Endothelial cell of umbilical vein (primary cell): ENCODE results near the gene GALNT14. TPM values are rescaled to one million over a fixed set of nuclear protein-coding genes. Genes with fewer than 3 reads are reported as not detected.

Experiments
- BruUV-seq: library from RNA; stranded (reverse); fragments of 400-500 nt; replicated peaks from 2 replicates; lab custom pipeline; 2021; lab: Mats Ljungman, UMichigan
- CTCF ChIA-PET: fragments of 300-600, 350-600 bp; sonication (Branson Sonifier 250); formaldehyde crosslinking; loops from one replicate; lab custom pipeline; 2021; ENCODE audit warnings: antibody characterized with exemption, inconsistent platforms; lab: Charles Lee
- POLR2A ChIA-PET: fragments of 300-600, 350-600 bp; sonication (Branson Sonifier 250); formaldehyde crosslinking; loops from one replicate; lab custom pipeline; 2021; ENCODE audit warnings: antibody characterized with exemption, inconsistent platforms; lab: Charles Lee
- DNase-seq: peaks from one replicate; pipeline ENCODE4 v3.0.0-alpha.2; 2011; ENCODE audit warnings: low read depth, low spot score
- FAIRE-seq: peaks from 2 replicates; lab custom pipeline; 2011; peaks lifted over from hg19 to GRCh38; lab: Jason Lieb, UNC
- H2AFZ ChIP-seq: 2 replicates; pipeline ENCODE4 v1.6.0; 2012; ENCODE audit warnings: low read depth, low read length, control low read depth, inconsistent platforms
- H3K27ac ChIP-seq: 2 replicates; pipeline ENCODE4 v1.5.1; 2011; ENCODE audit warnings: low read depth, mild to moderate bottlenecking, control low read depth, low read length, moderate library complexity; ENCODE audit not compliant: insufficient read depth
- H3K27me3 ChIP-seq, 2 experiments: 2 replicates each; pipeline versions ENCODE4 v1.6.0 to v1.6.1; 2011; ENCODE audit warnings: low read length in 2 of 2, mixed read lengths in 1 of 2; ENCODE audit not compliant: control insufficient read depth in 2 of 2, insufficient read depth in 2 of 2
- H3K36me3 ChIP-seq, 2 experiments: 2 replicates in 1 of 2; 3 replicates in 1 of 2; pipeline ENCODE4 v1.5.1; 2011; ENCODE audit warnings: low read length in 2 of 2, mild to moderate bottlenecking in 1 of 2, moderate library complexity in 1 of 2; ENCODE audit not compliant: control insufficient read depth in 2 of 2, insufficient read depth in 2 of 2; ENCODE audit errors: extremely low read depth in 1 of 2
- H3K4me1 ChIP-seq: 3 replicates; pipeline ENCODE4 v1.5.1; 2011; ENCODE audit warnings: mild to moderate bottlenecking, low read length; ENCODE audit not compliant: control insufficient read depth, insufficient read depth; ENCODE audit errors: extremely low read depth
- H3K4me2 ChIP-seq: 2 replicates; pipeline ENCODE4 v1.6.1; 2011; ENCODE audit warnings: low read length, control low read depth, mixed read lengths; ENCODE audit not compliant: insufficient read depth
- H3K4me3 ChIP-seq, 3 experiments: fragments of 200-600 bp in 1 of 3; sonication (generic), shearing (Covaris generic) in 1 of 3; replicated peaks in 1 of 3; 2 replicates each; pipeline ENCODE4 v1.5.1; 2011 to 2016; ENCODE audit warnings: control low read depth in 3 of 3, low read length in 3 of 3, mild to moderate bottlenecking in 2 of 3, inconsistent platforms in 1 of 3, low read depth in 1 of 3, moderate library complexity in 1 of 3; ENCODE audit not compliant: insufficient read depth in 1 of 3
- H3K79me2 ChIP-seq: 2 replicates; pipeline ENCODE4 v1.6.0; 2012; ENCODE audit warnings: low read length, inconsistent platforms; ENCODE audit not compliant: control insufficient read depth, insufficient read depth
- H3K9ac ChIP-seq: replicated peaks from 2 replicates; pipeline ENCODE3; 2011; ENCODE audit warnings: low read length, control low read depth; ENCODE audit not compliant: insufficient read depth; ENCODE audit errors: extremely low read depth
- H3K9me1 ChIP-seq: replicated peaks from 3 replicates; pipeline ENCODE4 v1.6.0; 2011; ENCODE audit warnings: mild to moderate bottlenecking, low read length; ENCODE audit not compliant: control insufficient read depth, insufficient read depth; ENCODE audit errors: extremely low read depth
- H3K9me3 ChIP-seq: replicated peaks from 2 replicates; pipeline ENCODE4 v1.5.1; 2012; ENCODE audit warnings: low read length, inconsistent platforms; ENCODE audit not compliant: control insufficient read depth, insufficient read depth
- H4K20me1 ChIP-seq: replicated peaks from 2 replicates; pipeline ENCODE3; 2011; ENCODE audit warnings: mild to moderate bottlenecking, low read length; ENCODE audit not compliant: control insufficient read depth, insufficient read depth; ENCODE audit errors: extremely low read depth
- EZH2 ChIP-seq: IDR thresholded peaks from 2 replicates; pipeline ENCODE4 v1.6.1; 2012; ENCODE audit warnings: borderline replicate concordance, low read depth, mild to moderate bottlenecking, moderate library complexity, low read length, inconsistent platforms; ENCODE audit not compliant: severe bottlenecking
- FOS ChIP-seq: IDR thresholded peaks from 2 replicates; pipeline ENCODE4 v1.6.1; 2011; ENCODE audit warnings: mild to moderate bottlenecking, low read length, moderate library complexity, borderline replicate concordance; ENCODE audit not compliant: insufficient read depth
- GATA2 ChIP-seq: IDR thresholded peaks from 2 replicates; pipeline ENCODE4 v1.7.0; 2011; ENCODE audit warnings: low read depth, mild to moderate bottlenecking, moderate library complexity, mixed read lengths, low read length; ENCODE audit not compliant: insufficient read length, insufficient read depth
- JUN ChIP-seq: IDR thresholded peaks from 2 replicates; pipeline ENCODE4 v1.6.1; 2011; ENCODE audit warnings: borderline replicate concordance, low read depth; ENCODE audit not compliant: insufficient read length, insufficient read depth
- MYC ChIP-seq: IDR thresholded peaks from one replicate; pipeline ENCODE4 v1.6.1; 2011; ENCODE audit warnings: mild to moderate bottlenecking, low read depth, low read length
- POLR2A ChIP-seq: IDR thresholded peaks from 2 replicates; pipeline ENCODE4 v1.6.1; 2012; ENCODE audit warnings: low read depth, mild to moderate bottlenecking, control low read depth, low read length
- POLR2AphosphoS5 ChIP-seq: IDR thresholded peaks from 2 replicates; pipeline ENCODE4 v1.6.1; 2012; ENCODE audit warnings: low read depth, mild to moderate bottlenecking, control low read depth, low read length, moderate library complexity; ENCODE audit not compliant: insufficient read depth
- dilution Hi-C: fragments of 300-500 bp; cut with MboI; formaldehyde crosslinking; loops from one replicate; pipeline ENCODE4 v1.15.0; 2019; ENCODE audit warnings: low sequenced_read_pairs; ENCODE audit not compliant: extremely low pct_ligation_motif_present
- intact Hi-C: fragments of 100-400 bp; cut with micrococcal nuclease; formaldehyde crosslinking; loops from one replicate; pipeline ENCODE4 v1.10.0; 2022
- polyA plus RNA-seq, 4 experiments: library from polyadenylated mRNA; depleted of rRNA in 3 of 4; stranded (reverse) in 3 of 4; unstranded in 1 of 4; fragments of >200 nt; gene quantifications; 2 replicates each; pipeline versions ENCODE4 v1.2.1 to v1.2.3, GENCODE V29; 2011 to 2012; ENCODE audit warnings: missing spikeins in 1 of 4
- total RNA-seq: library from RNA; stranded (reverse); gene quantifications from 2 replicates; pipeline ENCODE4 v1.2.3, GENCODE V29; 2021
- TF ChIP-seq, protein P1 (sequence below): IDR thresholded peaks from 2 replicates; pipeline ENCODE4 v1.6.1; 2011; ENCODE audit not compliant: insufficient read depth, insufficient read length
- TF ChIP-seq, protein P2 (sequence below), 2 donors: IDR thresholded peaks; 1 replicate in 1 of 2; 2 replicates in 1 of 2; pipeline ENCODE4 v1.5.1; 2011; ENCODE audit warnings: low read length in 2 of 2, mild to moderate bottlenecking in 2 of 2, moderate library complexity in 2 of 2, control low read depth in 1 of 2, inconsistent platforms in 1 of 2, low read depth in 1 of 2; ENCODE audit not compliant: insufficient read depth in 1 of 2; ENCODE audit errors: extremely low read depth in 1 of 2

Gene GALNT14
- total and polyA plus RNA-seq, 2 donors (not counting 3 experiments of a cell fraction or from before 2014, with no cell fraction given): 0.04 to 0.40 TPM

DNA sequence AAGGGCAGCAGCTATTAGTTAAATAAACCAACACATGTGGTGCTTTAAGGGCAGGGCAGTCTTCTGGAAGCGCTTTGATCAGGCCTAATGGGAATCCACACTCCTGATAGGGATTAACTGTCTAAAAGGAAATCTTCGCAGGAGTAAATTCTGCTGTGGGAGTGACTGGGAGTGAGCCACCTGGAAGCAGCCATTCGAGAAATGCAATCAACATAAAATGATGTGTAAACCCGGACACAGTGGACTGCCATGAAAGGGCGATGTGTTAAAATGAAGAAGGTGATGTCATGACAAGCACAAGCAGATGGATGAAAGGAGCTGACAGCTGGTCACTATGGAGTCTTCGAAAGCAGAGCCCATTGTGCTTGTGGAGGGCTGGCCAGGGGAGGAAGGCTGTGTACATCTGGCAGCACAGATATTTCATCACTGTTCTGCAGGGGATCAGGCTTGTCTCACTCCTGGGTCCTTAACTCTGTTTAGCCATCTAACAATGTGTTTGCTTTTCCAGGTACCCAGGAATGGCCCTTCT lies 24.8 kb upstream of the GALNT14 start:
- no peak overlapping the region for H3K4me2 ChIP-seq
- no peak overlapping the region for H2AFZ ChIP-seq
- no peak overlapping the region for H3K4me3 ChIP-seq
- ChIA-PET POLR2A (no interaction called here), CTCF (interaction anchor here (1.4 kb wide), 1 partner anchor 12 kb away, joined by 3 read pairs; no protein-coding TSS in a partner anchor)
- H3K9ac ChIP-seq: no peak overlapping the region
- intact Hi-C loops (no loop called here), dilution Hi-C loops (no loop called here)
- H3K4me1 ChIP-seq: no peaks in the 10 kb centered on the region
- DNase-seq (no peak), FAIRE-seq (no peak)
- no peaks in the 10 kb centered on the region for H3K79me2 ChIP-seq
- no peaks in the 10 kb centered on the region for H3K36me3 ChIP-seq
- no peak overlapping the region for H3K27ac ChIP-seq
- H3K9me3 ChIP-seq: no peaks in the 10 kb centered on the region
- no peaks in the 10 kb centered on the region for H4K20me1 ChIP-seq
- no peaks in the 10 kb centered on the region for H3K9me1 ChIP-seq
- no peaks in the 10 kb centered on the region for H3K27me3 ChIP-seq
- no TSS peak for BruUV-seq
- TF ChIP-seq, protein P1, sequence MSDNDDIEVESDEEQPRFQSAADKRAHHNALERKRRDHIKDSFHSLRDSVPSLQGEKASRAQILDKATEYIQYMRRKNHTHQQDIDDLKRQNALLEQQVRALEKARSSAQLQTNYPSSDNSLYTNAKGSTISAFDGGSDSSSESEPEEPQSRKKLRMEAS: no peak
- TF ChIP-seq FOS: no peak
- no peak for TF ChIP-seq MYC
- TF ChIP-seq POLR2AphosphoS5: no peak
- TF ChIP-seq EZH2: no peak
- TF ChIP-seq POLR2A: no peak
- no peak for TF ChIP-seq JUN
- TF ChIP-seq, protein P2, sequence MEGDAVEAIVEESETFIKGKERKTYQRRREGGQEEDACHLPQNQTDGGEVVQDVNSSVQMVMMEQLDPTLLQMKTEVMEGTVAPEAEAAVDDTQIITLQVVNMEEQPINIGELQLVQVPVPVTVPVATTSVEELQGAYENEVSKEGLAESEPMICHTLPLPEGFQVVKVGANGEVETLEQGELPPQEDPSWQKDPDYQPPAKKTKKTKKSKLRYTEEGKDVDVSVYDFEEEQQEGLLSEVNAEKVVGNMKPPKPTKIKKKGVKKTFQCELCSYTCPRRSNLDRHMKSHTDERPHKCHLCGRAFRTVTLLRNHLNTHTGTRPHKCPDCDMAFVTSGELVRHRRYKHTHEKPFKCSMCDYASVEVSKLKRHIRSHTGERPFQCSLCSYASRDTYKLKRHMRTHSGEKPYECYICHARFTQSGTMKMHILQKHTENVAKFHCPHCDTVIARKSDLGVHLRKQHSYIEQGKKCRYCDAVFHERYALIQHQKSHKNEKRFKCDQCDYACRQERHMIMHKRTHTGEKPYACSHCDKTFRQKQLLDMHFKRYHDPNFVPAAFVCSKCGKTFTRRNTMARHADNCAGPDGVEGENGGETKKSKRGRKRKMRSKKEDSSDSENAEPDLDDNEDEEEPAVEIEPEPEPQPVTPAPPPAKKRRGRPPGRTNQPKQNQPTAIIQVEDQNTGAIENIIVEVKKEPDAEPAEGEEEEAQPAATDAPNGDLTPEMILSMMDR (IDR thresholded peaks at IDR 0.05; ENCODE audit: extremely low read depth in 1 of 2, insufficient read depth in 1 of 2, low read depth in 1 of 2, low read length in 2 of 2): no peak
- no peak for TF ChIP-seq GATA2
